Stimulated activated CD4-positive, alpha-beta T cell treated with anti-CD3 and anti-CD28 coated beads, Interleukin-15, amount 100 ng/mL, for 24 hours (primary cell): ENCODE data around the gene DHRS1.

Experiments used
- DNase-seq: peaks from one replicate; pipeline ENCODE4 v3.0.0-alpha.2; 2020

The DHRS1 gene

DNA sequence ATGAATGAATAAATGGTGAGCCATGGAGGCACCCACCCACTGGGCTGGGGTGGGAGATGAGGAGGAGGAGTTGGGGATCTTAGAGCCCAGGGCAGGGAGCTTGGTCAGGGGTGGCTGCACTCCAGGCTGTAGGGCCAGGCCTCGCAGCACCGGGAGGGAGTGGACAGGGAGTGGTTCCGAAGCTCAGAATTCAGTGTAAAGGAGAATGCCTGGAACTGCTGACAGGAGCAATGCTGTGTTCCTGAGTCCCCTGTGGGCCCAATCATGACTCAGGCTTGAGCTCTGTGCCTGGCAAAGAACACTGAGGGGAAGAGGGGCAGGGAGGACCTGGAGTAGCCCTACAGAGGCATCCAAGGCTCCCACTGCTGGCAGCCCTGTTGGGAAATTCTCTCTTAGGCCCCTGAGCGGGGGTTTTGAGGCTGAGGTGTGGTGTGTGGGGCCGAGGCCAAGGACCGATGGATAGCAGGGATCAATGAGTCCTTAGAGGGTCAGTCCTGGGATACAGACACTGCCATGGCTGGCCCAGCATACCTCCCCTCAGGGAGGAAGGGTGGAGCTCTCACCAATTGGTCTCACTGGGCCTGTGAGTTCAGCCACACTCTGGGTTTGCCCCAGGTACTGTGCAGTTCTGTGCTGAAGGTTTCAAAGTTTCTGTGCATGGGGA lies 18.7 kb downstream of the DHRS1 start:
- DNase-seq, result no peak

DNA sequence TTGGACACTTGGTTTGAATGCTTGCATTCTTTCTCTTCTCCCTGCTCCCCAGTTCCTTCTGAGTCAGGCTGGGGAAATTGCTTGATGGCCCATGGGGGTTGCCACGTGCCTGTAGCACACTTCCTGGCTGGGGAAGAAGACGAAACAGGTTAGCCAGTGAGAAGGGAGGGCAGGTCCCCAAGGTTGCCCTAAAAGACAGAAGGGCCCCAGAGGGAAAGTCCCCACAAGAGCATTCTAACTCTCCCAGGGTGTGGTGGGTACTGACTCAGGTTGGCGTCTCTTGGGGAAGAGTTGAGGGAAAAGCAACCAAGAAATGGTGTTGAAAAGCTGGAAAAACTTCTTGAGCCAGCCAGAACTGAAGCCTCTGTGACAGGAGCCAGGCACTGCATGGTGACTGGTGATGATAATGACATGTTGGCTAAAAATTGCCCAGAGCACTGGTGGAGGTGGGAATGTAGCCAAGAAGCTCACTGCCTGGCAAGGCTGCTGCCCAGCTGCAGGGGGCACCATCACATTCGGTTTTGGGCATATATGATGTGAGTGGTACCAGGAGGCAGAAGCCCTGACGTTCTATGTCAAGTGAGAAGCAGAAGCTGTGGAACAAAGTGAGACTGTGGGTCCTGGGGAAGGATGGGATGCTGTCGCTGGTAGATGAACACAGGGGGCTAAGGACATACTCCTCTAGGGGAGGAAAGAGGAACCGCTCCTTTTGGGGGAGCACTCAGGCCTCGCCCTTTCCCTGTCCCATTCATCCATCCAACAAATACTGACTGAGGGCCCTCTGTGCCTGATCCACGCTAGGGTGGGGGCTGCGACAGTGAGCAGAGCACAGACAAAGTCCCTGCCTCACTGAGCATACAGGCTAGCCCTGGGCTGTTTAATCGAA lies 20.0 kb downstream of the DHRS1 start:
- DNase-seq, result peak; percentile 75

DNA sequence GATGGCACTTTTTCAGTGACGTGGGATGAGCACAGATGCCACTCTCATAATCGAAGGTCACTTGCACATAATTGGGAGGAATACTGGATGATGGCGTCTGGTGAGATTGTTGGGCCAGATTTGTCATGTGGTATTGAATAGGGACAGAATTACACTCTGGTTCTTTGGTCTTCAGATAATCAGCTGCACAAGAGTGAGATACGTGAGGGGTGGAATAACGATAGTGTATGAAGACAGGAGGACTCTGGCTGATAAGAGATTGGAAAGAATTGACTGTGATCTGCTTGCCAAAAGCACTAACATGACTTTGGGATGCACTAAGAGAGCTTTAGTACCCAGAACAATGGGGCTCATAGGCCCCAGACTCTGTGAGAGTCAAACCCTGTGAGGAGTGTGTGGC lies 21.2 kb downstream of the DHRS1 start:
- no peak for DNase-seq

DNA sequence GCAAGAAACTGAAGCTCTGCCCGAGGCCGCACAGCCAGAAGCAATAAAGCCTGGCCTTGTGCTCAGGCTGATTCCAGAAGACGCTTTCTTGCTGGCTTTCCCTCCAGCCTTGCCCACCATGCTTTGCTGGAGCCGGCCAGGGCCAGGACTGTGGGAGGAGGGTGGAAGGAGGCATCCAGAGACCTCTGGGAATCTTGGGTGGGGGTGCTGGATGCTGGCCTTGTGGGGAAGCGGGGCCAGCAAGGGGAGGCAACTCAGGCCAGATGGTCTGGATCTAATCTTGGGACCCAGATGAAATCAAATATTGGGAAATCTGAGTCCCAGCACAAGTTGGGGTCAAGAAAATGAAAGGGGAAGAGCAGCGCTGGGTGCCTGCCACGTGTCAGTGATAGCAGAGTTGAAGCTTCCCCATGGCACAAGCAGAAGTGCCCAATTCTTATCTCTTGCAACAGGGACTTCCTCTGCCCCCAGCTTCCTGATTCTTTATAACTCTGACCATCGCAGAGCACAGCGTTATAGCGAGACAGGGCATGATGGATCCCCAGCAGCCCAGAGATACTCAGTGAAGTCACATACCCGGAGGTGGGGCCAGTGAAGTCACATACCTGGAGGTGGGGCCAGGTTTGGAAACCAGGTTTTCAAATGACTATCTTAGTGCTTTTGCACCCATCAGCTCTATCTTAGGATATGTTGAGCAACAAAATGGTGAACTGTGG lies 21.8 kb downstream of the DHRS1 start:
- peak; percentile 49 for DNase-seq

DNA sequence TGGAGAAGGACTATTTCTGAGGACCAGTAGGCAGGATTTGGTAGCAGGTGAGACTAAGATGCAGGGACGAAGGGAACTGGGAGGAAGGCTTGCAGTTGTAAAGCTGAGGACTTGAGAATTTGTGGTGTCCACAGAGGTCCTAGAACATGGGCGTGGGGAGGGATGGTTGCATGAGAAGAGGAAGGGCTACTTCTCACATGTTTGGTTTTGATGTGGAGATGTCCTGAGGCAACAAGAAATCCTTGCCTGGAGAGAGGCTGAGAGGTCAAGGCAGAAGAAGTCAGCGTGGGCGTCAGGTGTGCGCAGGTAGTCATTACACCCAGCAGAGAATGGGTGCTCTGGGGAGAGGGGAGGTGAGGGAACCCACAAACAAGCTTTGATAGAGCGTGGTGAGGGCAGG lies 22.5 kb downstream of the DHRS1 start:
- DNase-seq, result no peak

DNA sequence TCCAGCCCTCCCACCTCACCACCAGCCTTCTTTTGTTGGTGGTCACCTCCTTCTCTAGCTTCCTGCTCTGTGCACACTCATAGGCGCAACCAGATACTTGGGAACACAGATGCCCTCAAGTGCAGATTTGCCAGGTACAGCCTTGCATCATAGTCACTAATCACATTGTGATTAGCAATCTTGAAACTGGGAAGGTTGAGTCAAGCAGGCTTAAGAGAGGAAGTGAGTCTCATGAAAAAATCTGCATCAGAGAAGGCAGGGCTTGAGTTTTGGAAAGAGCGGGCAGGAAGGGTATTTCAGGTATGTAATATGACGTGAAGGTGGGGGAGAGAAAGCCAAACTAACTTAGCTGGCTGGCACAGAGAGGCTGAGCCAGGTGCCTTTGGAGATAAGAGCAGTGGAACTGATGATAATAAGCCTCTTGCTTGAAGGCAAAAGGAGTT lies 25.5 kb downstream of the DHRS1 start:
- DNase-seq, result peak; percentile 66

DNA sequence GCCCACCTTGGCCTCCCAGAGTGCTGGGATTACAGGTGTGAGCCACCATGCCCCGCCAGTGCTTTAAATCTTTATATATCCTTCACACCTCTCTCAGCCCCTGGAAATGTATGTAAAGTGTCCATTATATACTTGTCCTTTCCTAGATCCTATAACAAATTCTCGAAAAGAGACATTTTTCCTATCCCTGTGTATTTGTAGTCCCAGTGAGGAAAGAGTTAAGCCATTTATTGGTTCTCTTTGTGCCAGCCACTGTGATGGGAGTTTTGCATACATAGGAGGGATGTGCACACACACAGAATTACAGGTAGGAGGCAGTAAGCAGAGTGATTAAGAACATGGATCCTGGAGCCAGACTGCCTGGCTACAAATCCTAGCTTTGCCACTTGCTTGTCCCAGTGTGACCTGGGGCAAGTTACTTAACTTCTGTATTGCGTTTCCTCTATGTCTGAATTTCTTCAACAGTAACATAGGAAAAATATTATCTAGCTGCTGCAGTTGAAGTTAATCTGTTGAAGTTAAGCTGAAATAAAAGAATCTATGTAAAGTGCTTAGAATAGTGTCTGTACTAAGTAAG lies 26.1 kb downstream of the DHRS1 start:
- no peak for DNase-seq

DNA sequence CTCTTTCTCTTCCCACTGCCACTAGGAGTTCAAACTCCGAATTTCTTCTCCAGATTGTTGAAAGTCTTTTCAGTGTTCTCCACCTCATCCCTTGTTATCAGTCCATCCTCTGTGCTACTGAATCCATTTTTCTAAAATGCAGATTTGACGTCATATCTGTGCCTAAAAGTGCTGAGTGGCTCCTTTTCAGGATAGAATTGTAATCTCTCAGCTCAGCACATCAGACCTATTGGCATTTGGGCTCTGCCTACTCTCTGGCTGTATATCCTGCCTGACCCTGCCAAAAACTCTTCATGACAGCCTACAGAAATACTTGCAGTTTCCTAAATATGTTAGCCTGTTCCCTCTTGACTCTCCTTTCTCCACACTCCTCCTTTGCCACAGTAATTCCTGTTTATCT lies 27.1 kb downstream of the DHRS1 start:
- DNase-seq, result no peak

DNA sequence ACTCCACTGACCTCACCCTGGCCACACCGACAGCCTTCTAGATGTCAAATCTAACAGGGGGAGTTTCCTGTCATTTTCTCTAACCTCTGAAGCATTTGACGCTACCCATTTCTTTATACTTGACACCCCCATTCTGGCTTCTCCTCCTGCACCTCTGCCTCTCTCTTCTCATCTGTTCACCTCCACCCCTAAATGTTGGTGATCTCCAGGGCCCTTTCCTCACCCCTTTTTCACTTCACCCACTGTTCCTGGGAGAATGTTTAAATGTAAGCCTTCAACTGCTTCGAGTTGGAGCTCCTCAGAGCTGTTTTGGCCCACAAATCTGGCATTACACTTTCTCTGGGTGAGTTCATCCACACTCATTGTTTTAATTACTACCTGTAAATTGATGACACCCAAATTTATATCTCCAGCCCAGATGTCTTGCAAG lies 27.7 kb downstream of the DHRS1 start:
- no peak for DNase-seq

DNA sequence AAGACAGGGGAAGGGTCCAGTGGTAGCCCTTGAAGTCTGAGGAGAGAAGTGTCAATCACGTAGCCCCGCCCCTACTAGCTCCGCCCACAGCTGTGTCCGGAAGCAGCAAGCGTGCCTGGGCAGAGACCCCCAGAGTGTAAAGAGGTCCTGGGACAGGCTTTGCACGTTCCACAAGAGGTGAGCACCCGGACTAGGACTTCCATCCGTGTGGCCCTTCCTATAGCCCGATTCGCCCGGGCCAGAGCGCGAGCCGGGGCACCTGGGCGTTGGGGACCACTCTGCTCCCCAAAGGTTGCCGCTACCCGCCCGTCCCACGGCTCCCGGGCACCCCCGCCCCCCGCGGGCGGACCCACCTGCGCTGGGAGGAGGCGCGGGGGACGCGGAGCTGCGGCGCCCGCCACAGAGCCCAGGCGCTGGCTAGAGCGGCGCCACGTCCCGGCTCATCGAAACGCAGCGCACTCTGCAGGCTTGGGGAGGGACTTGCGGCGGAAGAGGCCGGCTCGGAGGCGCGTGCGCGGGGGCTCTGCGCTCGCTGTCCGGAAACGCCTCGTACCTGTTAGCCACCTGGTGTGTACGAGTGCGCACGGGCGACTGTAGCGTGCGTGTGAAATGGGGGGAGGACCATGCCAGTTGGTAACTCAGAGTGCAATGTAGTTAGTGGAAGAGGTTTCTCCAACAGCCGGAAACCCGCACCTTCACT lies 28.3 kb downstream of the DHRS1 start, which contains the start of gene RABGGTA:
RABGGTA (minus strand) TSS at position 464 of the 700 bp plus-strand sequence. CDS start 482 bp downstream, outside the sequence.
- DNase-seq, result peak; percentile 90

DNA sequence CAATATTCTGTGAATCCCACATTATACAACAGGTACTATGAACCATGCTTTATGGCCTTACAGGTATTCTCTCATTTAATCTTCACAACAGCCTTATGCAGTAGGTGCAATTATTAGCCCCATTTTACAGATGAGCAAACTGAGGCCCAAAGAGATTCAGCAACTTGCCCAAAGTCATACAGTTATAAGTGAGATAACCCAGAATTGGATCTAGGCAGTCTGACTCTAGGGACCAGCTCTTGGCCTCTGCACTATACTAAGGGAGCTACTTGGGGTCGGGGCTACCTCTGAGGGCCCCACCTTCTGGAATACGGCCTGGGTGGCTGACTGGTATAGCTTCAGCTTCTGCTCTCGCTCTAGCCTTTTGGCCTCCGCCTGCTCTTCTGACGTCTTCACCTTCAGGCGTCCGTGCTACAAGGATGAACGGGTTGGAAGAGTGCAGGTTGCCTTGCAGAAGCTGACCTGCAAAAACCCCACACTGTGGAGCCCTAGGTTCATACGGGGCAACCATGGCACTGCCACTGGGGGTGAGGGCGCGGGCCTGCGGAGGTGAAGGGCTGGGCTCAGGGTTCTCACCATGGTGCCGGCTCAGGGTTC lies 28.9 kb downstream of the DHRS1 start:
- DNase-seq, result no peak

DNA sequence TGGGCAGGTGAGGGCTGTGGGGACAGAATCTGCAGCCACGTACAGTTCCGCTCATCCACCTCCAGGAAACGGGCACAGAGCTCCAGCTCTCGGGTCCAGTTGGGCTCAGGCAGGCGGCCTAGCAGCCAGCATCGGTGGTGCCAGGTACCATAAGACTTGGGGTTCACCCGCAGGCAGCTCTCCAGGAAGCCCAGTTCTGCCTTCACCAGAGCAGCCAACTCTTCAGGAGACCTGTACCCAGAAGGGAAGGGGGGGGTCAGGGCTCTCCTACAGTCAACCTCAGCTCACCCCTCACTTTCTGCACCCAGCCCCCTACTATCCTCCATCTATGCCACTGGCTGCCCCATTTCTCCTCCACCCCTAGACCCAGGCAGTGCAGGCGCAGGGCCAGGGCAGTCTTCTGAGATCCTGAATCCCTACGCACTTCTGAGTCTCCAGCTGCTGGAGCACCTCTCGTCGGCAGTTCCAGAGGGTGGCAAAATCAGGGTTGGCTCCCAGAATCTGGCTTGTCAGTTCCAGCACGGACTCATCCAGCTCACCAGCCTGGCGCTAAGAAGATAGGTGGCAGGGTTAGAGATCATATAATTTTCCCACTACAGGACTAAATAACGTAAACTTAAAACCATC lies 29.6 kb downstream of the DHRS1 start:
- DNase-seq, result no peak

DNA sequence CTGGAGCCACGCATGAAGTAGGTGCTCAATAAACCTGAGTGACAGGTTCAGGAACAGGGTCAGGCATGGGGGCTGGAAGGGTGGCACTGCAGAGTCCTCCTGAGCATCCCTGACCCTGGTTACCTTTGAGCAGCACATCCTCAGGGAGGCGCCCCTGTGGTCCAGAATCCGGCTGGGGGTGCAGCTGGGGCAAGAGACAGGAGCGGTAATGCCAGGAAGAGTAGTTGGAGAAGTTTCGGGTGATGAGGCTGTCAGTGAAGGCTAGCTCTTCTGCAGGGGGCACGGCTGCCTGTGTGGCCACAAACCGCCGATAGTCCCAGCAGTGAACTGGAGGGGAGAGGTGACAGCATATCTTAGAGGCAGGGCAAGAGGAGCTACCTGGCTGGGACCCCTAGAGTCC lies 30.2 kb downstream of the DHRS1 start:
- no peak for DNase-seq

DNA sequence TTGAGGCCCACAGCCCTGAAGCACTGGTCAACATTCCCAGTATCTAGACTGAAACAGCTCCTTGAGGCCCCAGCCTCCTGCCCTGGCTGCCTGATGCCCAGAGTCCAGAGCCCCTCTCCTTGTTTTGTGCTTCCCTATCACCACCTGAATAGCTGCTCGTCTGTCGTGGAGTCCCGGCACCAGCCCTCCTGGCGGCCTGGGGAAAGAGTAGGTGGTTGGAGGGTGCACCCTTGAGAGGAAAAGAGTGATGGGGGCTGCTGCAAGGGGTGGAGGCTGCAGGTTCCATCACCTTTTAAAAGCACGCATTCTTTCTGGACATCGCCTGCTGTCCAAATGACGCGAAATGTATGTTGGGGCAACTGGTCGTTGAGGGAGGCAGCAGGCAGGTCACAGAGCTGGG lies 31.4 kb downstream of the DHRS1 start:
- no peak for DNase-seq

DNA sequence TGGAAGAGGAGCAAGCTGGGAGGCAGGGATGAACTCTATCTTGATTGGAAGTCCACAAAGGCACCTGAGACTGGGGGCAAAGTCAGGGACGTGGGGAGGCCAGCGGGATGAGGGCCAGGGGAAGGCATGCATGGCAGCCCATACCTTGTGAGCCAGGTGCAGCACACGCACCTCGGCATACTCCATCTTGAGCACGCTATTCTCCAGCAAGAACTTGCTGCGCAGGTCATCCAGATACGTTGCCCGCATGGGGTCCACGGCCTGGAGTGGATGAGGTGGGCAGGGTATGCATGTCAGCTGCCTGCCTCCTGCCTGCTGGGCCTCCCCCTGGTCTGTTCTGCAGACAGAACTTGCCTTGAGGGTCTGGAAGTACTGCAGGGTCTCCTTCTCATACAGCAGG lies 32.1 kb downstream of the DHRS1 start:
- DNase-seq, result no peak

DNA sequence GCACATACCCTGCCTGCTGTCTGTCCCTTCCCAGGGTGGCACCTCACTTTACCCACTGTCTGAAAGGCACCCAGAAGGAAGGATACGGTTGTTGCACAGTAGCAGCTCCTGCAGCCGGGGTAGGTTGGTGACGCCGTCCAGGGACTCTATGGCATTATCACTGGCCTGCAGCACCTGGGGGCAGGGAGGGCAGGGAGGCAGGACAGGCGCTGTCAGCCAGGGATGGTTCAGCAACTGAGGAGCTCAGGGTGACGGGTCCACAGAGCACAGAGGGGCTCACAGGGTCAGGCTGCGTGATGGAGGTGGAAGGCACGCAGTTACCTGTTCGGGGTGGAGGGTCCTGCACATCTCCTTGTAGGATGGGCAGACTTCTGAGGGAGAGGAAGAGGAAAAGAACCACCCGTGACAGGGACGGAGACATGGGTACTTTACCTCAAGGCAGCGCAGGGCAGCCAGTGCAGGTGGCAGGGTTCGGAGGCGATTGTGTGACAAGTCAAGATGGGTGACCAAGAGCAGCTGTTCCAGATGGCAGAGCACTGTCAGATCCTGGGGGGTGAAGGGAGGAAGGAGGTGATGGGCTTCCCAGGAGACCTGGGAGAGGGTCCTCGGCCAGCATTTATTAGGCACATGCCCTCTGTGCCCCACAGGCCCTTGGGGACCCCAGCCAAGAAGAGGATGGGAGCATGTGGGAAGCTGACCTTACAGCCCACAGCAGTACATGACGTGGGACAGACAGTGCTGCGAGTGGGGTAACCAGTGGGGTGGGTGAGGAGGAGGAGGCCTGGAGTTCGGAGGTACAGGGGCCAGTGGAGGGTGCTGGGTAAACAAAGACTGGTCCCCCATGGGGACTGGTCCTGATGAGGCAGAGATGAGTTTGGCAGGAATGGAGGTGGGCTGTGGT lies 33.0 kb downstream of the DHRS1 start:
- no peak for DNase-seq

DNA sequence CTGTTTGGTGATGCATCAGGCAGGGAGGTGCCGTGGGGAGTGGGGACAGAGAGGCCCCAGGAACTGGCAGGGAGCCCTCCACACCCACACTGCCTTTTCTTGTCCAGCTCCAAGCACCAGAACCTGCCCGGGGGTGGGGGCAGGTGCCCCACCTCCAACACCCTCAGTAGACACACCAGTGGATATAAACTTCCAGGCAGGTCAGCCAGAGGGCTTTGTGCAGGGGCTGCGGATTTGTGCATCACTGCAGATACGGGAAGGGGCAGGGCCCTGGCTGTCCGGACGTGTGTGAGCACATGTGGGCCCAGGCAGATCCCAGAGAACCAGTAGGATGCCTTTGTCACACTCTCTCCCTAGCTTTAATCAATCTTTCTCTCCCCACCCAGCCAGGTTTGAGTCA lies 35.3 kb downstream of the DHRS1 start:
- DNase-seq, result no peak

DNA sequence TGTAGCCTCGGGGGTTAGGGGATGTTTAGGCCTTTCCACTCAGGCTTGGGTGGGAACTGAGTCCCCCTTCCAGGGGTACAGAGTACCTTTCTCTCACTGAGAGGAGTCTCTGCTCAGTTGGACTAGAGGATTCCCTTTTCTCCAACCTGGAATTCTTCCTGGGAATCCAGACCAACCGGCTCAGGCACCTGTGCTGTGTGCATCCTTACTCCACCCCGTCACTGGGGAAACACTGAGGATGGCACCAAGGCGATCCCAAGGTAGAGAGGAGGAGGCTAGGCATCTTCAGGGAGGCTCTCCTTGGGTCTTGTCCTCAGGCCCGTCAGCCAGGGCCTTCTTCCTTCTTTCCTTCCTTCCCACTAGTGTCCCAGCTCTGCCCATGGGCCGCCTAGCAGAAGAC lies 35.7 kb downstream of the DHRS1 start:
- DNase-seq, result no peak

DNA sequence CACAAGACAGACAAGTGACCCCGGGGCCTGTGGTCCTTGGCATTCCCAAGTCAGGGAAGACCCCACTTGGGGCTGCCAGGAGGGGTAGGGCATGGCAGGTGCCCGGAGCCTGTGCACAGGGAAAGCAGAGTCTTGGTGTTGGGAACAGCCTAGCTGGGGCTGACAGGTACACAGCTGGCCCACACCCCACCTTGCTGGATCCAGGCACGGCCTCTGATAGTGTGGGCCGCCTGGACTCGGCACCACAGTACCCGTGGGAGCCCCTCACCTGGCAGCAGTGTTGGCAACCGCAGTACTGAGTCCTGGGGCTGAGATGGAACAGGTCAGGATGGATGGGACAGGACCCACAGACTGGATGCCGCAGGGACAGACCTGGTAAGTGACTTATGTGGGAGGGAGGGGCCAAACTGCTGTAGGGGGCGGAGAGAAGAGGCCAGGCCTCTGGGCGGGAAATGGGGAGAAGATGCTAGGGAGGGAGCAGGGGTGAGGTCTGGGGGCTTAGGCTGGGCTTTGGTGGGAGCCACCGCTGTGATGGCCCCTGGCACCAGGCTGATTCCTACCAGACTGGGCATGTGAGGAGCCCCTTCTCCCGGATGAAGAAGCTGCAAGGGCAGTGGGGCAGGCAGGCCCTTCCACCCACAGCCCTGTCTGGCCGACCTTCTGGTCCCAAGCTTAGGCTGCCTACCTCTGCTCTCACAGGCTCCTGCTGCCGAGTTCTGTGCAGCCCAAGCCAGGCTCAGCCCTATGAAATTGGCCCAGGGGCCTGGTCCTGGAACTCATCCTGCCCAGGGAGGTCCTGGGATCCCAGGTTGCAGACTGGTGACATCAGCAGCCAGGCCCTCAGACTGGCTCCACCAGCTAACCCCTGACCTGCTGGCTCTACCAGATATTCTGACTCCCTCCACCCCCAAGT lies 36.5 kb downstream of the DHRS1 start, which contains the start of gene TGM1:
TGM1 (minus strand) TSS at position 357 of the 913 bp plus-strand sequence. CDS start 825 bp downstream, outside the sequence.
- no peak for DNase-seq
